ENCODE results near the gene HSPB9.

The HSPB9 gene

DNA sequence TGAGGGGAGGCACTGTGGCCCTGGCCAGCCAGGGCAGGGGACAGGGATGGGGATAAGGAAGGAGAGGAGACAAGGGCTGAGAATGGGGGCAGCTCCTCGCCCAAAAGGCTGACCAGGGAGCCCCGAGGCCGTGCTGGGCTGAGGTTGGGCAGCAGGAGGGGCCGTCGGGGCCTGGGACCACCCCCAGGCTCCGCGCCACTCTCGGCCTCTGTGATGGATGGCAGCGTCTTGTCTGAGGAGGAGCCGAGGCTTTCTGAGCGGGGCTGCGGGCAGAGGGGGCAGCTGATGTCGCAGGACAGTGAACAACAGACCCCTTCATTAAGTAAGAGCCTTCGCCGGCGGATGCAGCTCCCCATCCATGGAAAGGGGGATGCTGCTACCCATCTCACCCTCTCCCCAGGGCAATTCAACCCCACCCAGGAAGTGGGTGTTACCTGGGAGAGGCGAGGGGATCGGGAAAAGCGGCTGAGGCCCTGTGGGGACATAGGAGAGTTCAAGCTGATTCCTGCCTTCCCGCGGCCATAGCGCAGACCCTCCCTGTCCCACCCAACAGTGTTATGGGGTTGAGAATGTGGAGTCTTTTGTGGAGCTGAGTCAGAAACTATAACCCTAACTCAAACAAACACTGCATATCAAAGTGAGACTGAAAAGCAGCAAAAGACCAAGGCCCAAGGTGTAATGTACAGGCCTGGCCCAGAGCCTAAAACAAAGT, 41.2 kb downstream of the HSPB9 start:
- TF ChIP-seq CTCF (conservative IDR thresholded peaks at IDR 0.05; ENCODE audit: low read length): no peak
- H3K4me3 ChIP-seq (ENCODE audit: low read length): no peak overlapping the region
- DNase-seq (ENCODE audit: low read depth): no peak

GRCh38 chr17:42165751-42166150, 43.1 kb downstream of the HSPB9 start:
- no peak overlapping the region for H3K4me3 ChIP-seq (ENCODE audit: low read length)
- DNase-seq (ENCODE audit: low read depth): no peak
- no peak for TF ChIP-seq CTCF (conservative IDR thresholded peaks at IDR 0.05; ENCODE audit: low read length)

DNA sequence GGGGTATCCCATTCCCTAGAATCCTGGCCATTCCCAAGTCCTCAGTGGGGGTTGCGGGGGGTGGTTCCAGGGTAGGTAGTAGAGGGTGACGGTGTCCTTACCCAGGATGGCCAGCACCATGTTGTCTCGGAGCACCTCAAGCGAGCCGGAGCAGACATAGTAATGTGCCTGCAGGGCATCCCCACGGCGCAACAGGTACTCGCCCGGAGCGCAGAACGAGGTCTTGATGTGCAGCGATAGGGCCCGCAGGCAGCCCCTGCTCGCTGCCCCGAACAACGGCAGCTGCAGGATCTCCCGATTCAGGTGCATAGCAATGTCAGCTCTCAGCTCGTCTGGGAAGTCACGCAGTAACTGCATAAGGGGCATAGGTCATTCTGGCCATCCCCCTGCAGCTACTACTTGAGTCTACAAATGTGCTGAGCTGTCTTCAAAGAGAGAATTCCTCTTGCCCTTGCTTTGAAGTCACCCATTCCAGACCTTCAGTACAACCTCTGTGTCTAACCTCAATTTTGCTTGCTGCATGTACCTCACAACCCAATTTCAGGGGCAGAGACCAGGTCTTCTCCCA, 43.7 kb downstream of the HSPB9 start:
- H3K4me3 ChIP-seq (ENCODE audit: low read length): no peak overlapping the region
- no peak for DNase-seq (ENCODE audit: low read depth)
- TF ChIP-seq CTCF (conservative IDR thresholded peaks at IDR 0.05; ENCODE audit: low read length): no peak

DNA sequence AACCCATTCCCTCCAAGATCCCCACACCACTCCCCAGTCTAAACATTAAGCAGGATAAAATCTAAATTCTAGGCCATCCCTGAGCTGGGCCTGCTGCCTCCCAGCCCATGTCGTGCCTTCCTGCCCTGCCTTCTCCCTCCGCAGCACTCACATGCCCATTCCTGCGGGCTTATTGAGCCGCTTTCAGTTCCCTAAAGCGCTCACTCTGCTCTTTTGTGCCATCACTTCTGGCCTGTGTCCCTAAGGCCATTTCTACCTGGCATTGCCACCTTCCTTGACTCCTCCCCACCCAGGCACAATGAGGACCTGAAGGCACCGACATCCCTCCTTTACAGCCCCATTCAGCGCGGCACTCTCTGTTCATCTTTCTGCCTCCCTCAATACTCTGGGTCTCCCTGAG, 45.2 kb downstream of the HSPB9 start:
- TF ChIP-seq CTCF (conservative IDR thresholded peaks at IDR 0.05; ENCODE audit: low read length): no peak
- H3K4me3 ChIP-seq (ENCODE audit: low read length): no peak overlapping the region
- no peak for DNase-seq (ENCODE audit: low read depth)

DNA sequence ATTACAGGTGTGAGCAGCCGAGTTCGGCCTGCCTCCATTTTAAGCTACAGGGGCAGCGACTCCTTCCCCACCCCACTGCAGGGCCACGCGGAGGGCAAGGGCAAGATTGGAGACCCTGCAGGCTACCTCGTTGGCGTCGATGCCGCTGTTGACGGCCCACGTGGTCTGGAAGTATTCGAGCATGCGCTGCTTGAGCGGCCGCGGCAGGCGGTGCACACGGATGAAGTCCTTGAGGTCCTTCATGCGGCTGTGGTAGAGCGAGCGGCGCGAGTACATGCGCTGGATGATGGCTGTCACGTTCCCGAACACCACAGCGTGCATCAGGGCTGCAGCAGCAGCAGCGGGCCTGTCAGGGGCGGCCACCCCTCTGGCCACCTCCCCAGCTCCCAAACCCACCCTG, 46.7 kb downstream of the HSPB9 start:
- H3K4me3 ChIP-seq (ENCODE audit: low read length): no peak overlapping the region
- no peak for DNase-seq (ENCODE audit: low read depth)
- no peak for TF ChIP-seq CTCF (conservative IDR thresholded peaks at IDR 0.05; ENCODE audit: low read length)

- no peak for TF ChIP-seq CTCF (conservative IDR thresholded peaks at IDR 0.05; ENCODE audit: low read length)
- no peak overlapping the region for H3K4me3 ChIP-seq (ENCODE audit: low read length)
- DNase-seq (ENCODE audit: low read depth): no peak
Observed at GRCh38 chr17:42171831-42172230, 49.2 kb downstream of the HSPB9 start.

Measured in AG10803 (cell line).